OCI-LY1 (cell line): Measurements from ENCODE around the gene ADGRG4.

ENCODE experiments used
- H2AFZ ChIP-seq: fragments of 200-600 bp; sonication (generic), shearing (Covaris generic); 2 replicates; pipeline ENCODE4 v1.6.0; 2014; ENCODE audit warnings: antibody characterized with exemption, mild to moderate bottlenecking, low read length
- H3F3A ChIP-seq: fragments of 200-600 bp; sonication (generic), shearing (Covaris generic); 2 replicates; pipeline ENCODE4 v1.6.0; 2014; ENCODE audit warnings: mild to moderate bottlenecking, antibody characterized with exemption, low read length, moderate library complexity; ENCODE audit not compliant: insufficient read depth
- H3K27ac ChIP-seq: fragments of 200-600 bp; sonication (generic); 2 replicates; pipeline ENCODE4 v1.5.1; 2014; ENCODE audit warnings: low read length, mixed run types, mild to moderate bottlenecking, low read depth; ENCODE audit not compliant: poor library complexity, severe bottlenecking
- H3K27me3 ChIP-seq: fragments of 200-600 bp; sonication (generic); 2 replicates; pipeline ENCODE4 v1.6.0; 2014; ENCODE audit warnings: antibody characterized with exemption, mild to moderate bottlenecking, low read length, moderate library complexity; ENCODE audit not compliant: insufficient read depth
- H3K36me3 ChIP-seq: fragments of 200-600 bp; sonication (generic); 2 replicates; pipeline ENCODE4 v1.6.1; 2014; ENCODE audit warnings: mild to moderate bottlenecking, antibody characterized with exemption, low read length, moderate library complexity, mixed read lengths; ENCODE audit not compliant: insufficient read depth
- H3K4me1 ChIP-seq: fragments of 200-600 bp; sonication (generic); 2 replicates; pipeline ENCODE4 v1.5.1; 2014; ENCODE audit warnings: mild to moderate bottlenecking, low read length, moderate library complexity; ENCODE audit not compliant: insufficient read depth, severe bottlenecking
- H3K4me2 ChIP-seq: fragments of 200-600 bp; sonication (generic), shearing (Covaris generic); 2 replicates; pipeline ENCODE4 v1.6.1; 2014; ENCODE audit warnings: low read length
- H3K4me3 ChIP-seq: fragments of 200-600 bp; sonication (generic); 2 replicates; pipeline ENCODE4 v1.5.1; 2014; ENCODE audit warnings: low read length, low read depth, mild to moderate bottlenecking, mixed read lengths; ENCODE audit not compliant: poor library complexity, severe bottlenecking
- H3K79me2 ChIP-seq: fragments of 200-600 bp; shearing (Covaris generic); 2 replicates; pipeline ENCODE4 v1.6.1; 2016; ENCODE audit warnings: mixed run types, low read length, mixed read lengths; ENCODE audit not compliant: insufficient read depth
- H3K9ac ChIP-seq: fragments of 200-600 bp; sonication (generic), shearing (Covaris generic); 2 replicates; pipeline ENCODE4 v1.6.1; 2014; ENCODE audit warnings: mild to moderate bottlenecking, low read length, mixed read lengths
- H3K9me2 ChIP-seq: fragments of 200-600 bp; sonication (generic), shearing (Covaris generic); 2 replicates; pipeline ENCODE4 v1.6.1; 2014; ENCODE audit warnings: low read depth, mild to moderate bottlenecking, low read length, mixed read lengths
- H3K9me3 ChIP-seq: fragments of 200-600 bp; shearing (Covaris generic); 2 replicates; pipeline ENCODE4 v1.6.1; 2014; ENCODE audit warnings: low read length, mixed read lengths
- H4K20me1 ChIP-seq: fragments of 200-600 bp; sonication (generic), shearing (Covaris generic); 2 replicates; pipeline ENCODE4 v1.6.0; 2016; ENCODE audit warnings: mild to moderate bottlenecking, low read length; ENCODE audit not compliant: insufficient read depth
- EZH2 ChIP-seq: fragments of 200-600 bp; sonication (generic), shearing (Covaris generic); IDR thresholded peaks from 2 replicates; pipeline ENCODE4 v1.8.0; 2017; ENCODE audit warnings: borderline replicate concordance, mixed run types, mild to moderate bottlenecking, antibody characterized with exemption, low read length, moderate library complexity, mixed read lengths
- TF ChIP-seq, protein P1 (sequence below): fragments of 200-600 bp; sonication (generic), shearing (Covaris generic); IDR thresholded peaks from 2 replicates; pipeline ENCODE4 v1.5.1; 2017; ENCODE audit warnings: mild to moderate bottlenecking, antibody characterized with exemption, low read length, moderate library complexity, mixed read lengths

Gene ADGRG4

DNA sequence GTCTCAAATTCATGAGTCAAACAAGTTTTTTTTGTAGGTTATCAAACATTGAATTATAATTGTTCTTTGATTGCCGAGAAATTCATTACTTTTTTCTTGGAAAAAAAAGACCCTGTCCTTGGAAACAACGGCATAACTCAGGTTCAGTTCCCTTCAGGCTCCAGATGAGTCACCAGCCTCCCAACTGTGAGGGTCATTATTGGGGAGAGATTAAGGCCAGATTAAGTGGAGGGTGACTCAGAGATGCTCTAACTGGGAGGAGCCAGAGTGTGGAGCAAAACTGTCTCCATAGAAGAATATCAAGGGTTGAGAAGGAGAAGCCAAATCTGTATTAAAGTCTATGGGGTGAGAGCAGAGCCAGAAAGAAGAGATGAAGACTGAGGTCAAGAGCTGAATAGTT is 9.6 kb downstream of the ADGRG4 start:
- no peaks in the 10 kb centered on the region for H4K20me1 ChIP-seq
- no peaks in the 10 kb centered on the region for H3K9me2 ChIP-seq
- TF ChIP-seq, protein P1, sequence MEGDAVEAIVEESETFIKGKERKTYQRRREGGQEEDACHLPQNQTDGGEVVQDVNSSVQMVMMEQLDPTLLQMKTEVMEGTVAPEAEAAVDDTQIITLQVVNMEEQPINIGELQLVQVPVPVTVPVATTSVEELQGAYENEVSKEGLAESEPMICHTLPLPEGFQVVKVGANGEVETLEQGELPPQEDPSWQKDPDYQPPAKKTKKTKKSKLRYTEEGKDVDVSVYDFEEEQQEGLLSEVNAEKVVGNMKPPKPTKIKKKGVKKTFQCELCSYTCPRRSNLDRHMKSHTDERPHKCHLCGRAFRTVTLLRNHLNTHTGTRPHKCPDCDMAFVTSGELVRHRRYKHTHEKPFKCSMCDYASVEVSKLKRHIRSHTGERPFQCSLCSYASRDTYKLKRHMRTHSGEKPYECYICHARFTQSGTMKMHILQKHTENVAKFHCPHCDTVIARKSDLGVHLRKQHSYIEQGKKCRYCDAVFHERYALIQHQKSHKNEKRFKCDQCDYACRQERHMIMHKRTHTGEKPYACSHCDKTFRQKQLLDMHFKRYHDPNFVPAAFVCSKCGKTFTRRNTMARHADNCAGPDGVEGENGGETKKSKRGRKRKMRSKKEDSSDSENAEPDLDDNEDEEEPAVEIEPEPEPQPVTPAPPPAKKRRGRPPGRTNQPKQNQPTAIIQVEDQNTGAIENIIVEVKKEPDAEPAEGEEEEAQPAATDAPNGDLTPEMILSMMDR, result no peak
- TF ChIP-seq EZH2, result no peak
- H3K36me3 ChIP-seq, result no peaks in the 10 kb centered on the region
- no peak overlapping the region for H3K4me3 ChIP-seq
- no peaks in the 10 kb centered on the region for H3F3A ChIP-seq
- H3K4me2 ChIP-seq, result no peak overlapping the region
- H3K27me3 ChIP-seq, result no peaks in the 10 kb centered on the region
- no peak overlapping the region for H2AFZ ChIP-seq
- no peak overlapping the region for H3K9ac ChIP-seq
- H3K4me1 ChIP-seq, result no peaks in the 10 kb centered on the region
- no peaks in the 10 kb centered on the region for H3K9me3 ChIP-seq
- no peaks in the 10 kb centered on the region for H3K79me2 ChIP-seq
- no peak overlapping the region for H3K27ac ChIP-seq

- Histone ChIP-seq H3K9ac (no peak overlapping the region), H3K27me3 (no peaks in the 10 kb centered on the region), H3K9me3 (no peaks in the 10 kb centered on the region), H4K20me1 (no peaks in the 10 kb centered on the region), H3K4me2 (no peak overlapping the region), H3K27ac (no peak overlapping the region), H3K79me2 (no peaks in the 10 kb centered on the region), H3K4me1 (no peaks in the 10 kb centered on the region), H3K4me3 (no peak overlapping the region), H3K36me3 (no peaks in the 10 kb centered on the region), H3K9me2 (no peaks in the 10 kb centered on the region), H2AFZ (no peak overlapping the region), H3F3A (no peaks in the 10 kb centered on the region)
- no peak for TF ChIP-seq EZH2
- TF ChIP-seq, protein P1, result no peak
Observed at GRCh38 chrX:136318156-136318555, 17.4 kb downstream of the ADGRG4 start.

DNA sequence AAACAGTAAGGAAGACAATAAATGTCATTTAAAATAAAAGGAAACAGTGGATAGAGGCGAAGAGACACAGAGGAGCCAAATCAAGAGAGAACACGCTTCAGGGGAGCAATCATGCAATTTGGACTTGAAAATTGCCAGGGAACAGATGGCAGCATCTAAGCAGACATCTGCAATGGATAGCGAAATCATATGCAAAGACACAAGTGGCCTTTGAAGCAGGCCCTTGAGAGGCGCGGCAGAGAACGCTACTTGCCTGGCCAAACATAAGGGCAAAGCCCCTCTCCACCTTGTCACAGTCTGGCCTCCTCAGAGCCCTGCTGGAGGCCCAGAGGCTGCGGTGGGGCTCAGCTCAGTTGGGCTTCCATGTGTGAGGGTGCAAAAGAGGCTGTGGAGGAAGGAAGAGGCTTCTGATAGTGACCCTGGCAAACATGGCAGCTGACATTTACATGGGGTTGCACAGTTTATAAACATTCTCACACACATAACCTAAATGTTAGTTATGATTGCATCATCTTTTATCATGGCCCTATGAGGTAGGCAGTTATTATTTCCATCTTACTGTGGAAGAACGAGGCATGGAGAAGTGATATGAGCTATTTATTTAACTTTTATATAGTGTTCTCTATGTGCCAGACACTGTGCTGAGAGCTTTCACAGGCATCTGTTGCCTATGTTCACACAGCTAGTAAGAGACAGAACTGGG is 18.3 kb downstream of the ADGRG4 start:
- H4K20me1 ChIP-seq, result no peaks in the 10 kb centered on the region
- no peak overlapping the region for H3K4me3 ChIP-seq
- TF ChIP-seq EZH2, result no peak
- TF ChIP-seq, protein P1, result no peak
- H3K27me3 ChIP-seq, result no peaks in the 10 kb centered on the region
- no peaks in the 10 kb centered on the region for H3K36me3 ChIP-seq
- no peak overlapping the region for H3K9ac ChIP-seq
- no peaks in the 10 kb centered on the region for H3K9me3 ChIP-seq
- H3K79me2 ChIP-seq, result no peaks in the 10 kb centered on the region
- no peaks in the 10 kb centered on the region for H3K4me1 ChIP-seq
- no peaks in the 10 kb centered on the region for H3K9me2 ChIP-seq
- H3F3A ChIP-seq, result no peaks in the 10 kb centered on the region
- H3K27ac ChIP-seq, result no peak overlapping the region
- no peak overlapping the region for H3K4me2 ChIP-seq
- no peak overlapping the region for H2AFZ ChIP-seq
